Measurements from ENCODE around the gene REXO1.
A peak's percentile ranks its signal among the peaks of the same experiment; 100 is the strongest.

Gene REXO1

DNA sequence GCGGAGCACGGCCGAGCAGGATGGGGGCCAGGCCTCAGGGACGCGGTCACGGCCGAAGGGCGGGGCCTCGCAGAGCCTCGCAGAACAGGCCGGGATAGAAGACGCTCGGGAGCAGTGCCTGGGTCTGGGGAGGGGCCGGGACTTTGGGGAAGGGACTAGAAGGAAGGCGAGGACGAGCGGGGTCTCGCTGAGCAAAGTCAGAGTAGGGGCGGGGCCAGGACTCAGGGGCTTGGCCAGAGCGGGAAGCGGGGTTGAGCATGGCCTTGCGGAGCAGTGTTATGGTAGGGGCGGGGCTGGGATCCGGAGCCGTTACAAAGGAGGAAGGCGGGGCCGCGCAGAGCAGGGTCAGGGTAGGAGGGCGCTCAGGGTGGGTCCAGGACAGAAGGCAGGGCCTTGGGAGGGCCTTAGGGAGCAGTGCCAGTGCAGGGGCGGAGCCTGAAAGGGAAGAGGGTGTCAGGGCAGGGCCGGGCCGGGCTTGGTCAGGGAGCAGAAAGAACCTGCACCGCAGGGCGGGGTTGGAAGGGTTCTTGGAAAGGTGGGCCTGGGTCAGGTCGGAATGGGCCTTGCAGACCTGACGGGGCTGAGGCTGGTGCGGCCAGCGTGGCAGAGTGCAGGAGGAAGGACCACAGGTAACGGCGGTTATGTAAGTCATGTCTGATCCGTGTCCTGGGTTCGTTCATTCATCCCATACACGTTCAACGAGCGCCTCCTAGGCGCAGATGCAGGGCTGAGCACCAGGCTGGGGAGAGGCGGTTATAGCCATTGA, 35.7 kb downstream of the REXO1 start (continued):
- TF ChIP-seq, protein P1, sequence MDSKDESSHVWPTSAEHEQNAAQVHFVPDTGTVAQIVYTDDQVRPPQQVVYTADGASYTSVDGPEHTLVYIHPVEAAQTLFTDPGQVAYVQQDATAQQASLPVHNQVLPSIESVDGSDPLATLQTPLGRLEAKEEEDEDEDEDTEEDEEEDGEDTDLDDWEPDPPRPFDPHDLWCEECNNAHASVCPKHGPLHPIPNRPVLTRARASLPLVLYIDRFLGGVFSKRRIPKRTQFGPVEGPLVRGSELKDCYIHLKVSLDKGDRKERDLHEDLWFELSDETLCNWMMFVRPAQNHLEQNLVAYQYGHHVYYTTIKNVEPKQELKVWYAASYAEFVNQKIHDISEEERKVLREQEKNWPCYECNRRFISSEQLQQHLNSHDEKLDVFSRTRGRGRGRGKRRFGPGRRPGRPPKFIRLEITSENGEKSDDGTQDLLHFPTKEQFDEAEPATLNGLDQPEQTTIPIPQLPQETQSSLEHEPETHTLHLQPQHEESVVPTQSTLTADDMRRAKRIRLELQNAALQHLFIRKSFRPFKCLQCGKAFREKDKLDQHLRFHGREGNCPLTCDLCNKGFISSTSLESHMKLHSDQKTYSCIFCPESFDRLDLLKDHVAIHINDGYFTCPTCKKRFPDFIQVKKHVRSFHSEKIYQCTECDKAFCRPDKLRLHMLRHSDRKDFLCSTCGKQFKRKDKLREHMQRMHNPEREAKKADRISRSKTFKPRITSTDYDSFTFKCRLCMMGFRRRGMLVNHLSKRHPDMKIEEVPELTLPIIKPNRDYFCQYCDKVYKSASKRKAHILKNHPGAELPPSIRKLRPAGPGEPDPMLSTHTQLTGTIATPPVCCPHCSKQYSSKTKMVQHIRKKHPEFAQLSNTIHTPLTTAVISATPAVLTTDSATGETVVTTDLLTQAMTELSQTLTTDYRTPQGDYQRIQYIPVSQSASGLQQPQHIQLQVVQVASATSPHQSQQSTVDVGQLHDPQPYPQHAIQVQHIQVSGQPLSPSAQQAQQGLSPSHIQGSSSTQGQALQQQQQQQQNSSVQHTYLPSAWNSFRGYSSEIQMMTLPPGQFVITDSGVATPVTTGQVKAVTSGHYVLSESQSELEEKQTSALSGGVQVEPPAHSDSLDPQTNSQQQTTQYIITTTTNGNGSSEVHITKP (tag by site-specific recombination; IDR thresholded peaks at IDR 0.05), result no peak
- TF ChIP-seq ZSCAN30 (tag by site-specific recombination; IDR thresholded peaks at IDR 0.05) (0 out of 2 replicates have a peak, but pooled peaks have one; percentile 33), ZNF670 (tag by site-specific recombination; IDR thresholded peaks at IDR 0.05; ENCODE audit: low read depth) (no peak), ZNF624 (tag by site-specific recombination; IDR thresholded peaks at IDR 0.05) (no peak), ZNF629 (tag by site-specific recombination; IDR thresholded peaks at IDR 0.05) (no peak), ZNF555 (tag by site-specific recombination; conservative IDR thresholded peaks at IDR 0.05) (no peak), ZNF24 (tag by site-specific recombination; IDR thresholded peaks at IDR 0.05) (no peak), ZBTB1 (tag by site-specific recombination; IDR thresholded peaks at IDR 0.05) (no peak), ZNF292 (tag by site-specific recombination; IDR thresholded peaks at IDR 0.05; ENCODE audit: borderline replicate concordance, low read depth) (no peak), ZNF529 (tag by site-specific recombination; IDR thresholded peaks at IDR 0.05; ENCODE audit: insufficient replicate concordance) (no peak), ZNF10 (tag by site-specific recombination; IDR thresholded peaks at IDR 0.05) (no peak), GLIS2 (tag by site-specific recombination; IDR thresholded peaks at IDR 0.05) (peak; percentile 64; the same call in 1 of the 2 replicates), HOXA7 (CRISPR knock-in tag; IDR thresholded peaks at IDR 0.05; ENCODE audit: borderline replicate concordance) (no peak), KLF16 (tag by site-specific recombination; IDR thresholded peaks at IDR 0.05) (peak; percentile 59; the same call in 1 of the 2 replicates), ZNF701 (tag by site-specific recombination; IDR thresholded peaks at IDR 0.05) (no peak), ZNF585B (tag by site-specific recombination; IDR thresholded peaks at IDR 0.05) (no peak), ZNF776 (tag by site-specific recombination; IDR thresholded peaks at IDR 0.05; ENCODE audit: borderline replicate concordance) (no peak), SCRT1 (tag by site-specific recombination; IDR thresholded peaks at IDR 0.05; ENCODE audit: borderline replicate concordance) (no peak; the same call in 1 of the 2 replicates), SP7 (tag by site-specific recombination; IDR thresholded peaks at IDR 0.05) (peak; percentile 65), ZNF221 (tag by site-specific recombination; IDR thresholded peaks at IDR 0.05; ENCODE audit: borderline replicate concordance) (no peak), ZNF600 (tag by site-specific recombination; IDR thresholded peaks at IDR 0.05) (peak; percentile 100), ZNF391 (tag by site-specific recombination; IDR thresholded peaks at IDR 0.05; ENCODE audit: borderline replicate concordance, low read depth) (peak; percentile 25; the same call in 1 of the 2 replicates), ZNF211 (tag by site-specific recombination; IDR thresholded peaks at IDR 0.05; ENCODE audit: low read depth) (no peak), ZNF610 (tag by site-specific recombination; IDR thresholded peaks at IDR 0.05; ENCODE audit: borderline replicate concordance) (peak; percentile 50; the same call in 1 of the 2 replicates)
- TF ChIP-seq, protein P2, sequence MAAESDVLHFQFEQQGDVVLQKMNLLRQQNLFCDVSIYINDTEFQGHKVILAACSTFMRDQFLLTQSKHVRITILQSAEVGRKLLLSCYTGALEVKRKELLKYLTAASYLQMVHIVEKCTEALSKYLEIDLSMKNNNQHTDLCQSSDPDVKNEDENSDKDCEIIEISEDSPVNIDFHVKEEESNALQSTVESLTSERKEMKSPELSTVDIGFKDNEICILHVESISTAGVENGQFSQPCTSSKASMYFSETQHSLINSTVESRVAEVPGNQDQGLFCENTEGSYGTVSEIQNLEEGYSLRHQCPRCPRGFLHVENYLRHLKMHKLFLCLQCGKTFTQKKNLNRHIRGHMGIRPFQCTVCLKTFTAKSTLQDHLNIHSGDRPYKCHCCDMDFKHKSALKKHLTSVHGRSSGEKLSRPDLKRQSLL (tag by site-specific recombination; IDR thresholded peaks at IDR 0.05), result peak; percentile 30; the same call in 1 of the 2 replicates
- TF ChIP-seq, protein P3, sequence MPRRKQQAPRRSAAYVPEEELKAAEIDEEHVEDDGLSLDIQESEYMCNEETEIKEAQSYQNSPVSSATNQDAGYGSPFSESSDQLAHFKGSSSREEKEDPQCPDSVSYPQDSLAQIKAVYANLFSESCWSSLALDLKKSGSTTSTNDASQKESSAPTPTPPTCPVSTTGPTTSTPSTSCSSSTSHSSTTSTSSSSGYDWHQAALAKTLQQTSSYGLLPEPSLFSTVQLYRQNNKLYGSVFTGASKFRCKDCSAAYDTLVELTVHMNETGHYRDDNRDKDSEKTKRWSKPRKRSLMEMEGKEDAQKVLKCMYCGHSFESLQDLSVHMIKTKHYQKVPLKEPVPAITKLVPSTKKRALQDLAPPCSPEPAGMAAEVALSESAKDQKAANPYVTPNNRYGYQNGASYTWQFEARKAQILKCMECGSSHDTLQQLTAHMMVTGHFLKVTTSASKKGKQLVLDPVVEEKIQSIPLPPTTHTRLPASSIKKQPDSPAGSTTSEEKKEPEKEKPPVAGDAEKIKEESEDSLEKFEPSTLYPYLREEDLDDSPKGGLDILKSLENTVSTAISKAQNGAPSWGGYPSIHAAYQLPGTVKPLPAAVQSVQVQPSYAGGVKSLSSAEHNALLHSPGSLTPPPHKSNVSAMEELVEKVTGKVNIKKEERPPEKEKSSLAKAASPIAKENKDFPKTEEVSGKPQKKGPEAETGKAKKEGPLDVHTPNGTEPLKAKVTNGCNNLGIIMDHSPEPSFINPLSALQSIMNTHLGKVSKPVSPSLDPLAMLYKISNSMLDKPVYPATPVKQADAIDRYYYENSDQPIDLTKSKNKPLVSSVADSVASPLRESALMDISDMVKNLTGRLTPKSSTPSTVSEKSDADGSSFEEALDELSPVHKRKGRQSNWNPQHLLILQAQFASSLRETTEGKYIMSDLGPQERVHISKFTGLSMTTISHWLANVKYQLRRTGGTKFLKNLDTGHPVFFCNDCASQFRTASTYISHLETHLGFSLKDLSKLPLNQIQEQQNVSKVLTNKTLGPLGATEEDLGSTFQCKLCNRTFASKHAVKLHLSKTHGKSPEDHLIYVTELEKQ (tag by site-specific recombination; IDR thresholded peaks at IDR 0.05; ENCODE audit: borderline replicate concordance), result no peak
- TF ChIP-seq, protein P4, sequence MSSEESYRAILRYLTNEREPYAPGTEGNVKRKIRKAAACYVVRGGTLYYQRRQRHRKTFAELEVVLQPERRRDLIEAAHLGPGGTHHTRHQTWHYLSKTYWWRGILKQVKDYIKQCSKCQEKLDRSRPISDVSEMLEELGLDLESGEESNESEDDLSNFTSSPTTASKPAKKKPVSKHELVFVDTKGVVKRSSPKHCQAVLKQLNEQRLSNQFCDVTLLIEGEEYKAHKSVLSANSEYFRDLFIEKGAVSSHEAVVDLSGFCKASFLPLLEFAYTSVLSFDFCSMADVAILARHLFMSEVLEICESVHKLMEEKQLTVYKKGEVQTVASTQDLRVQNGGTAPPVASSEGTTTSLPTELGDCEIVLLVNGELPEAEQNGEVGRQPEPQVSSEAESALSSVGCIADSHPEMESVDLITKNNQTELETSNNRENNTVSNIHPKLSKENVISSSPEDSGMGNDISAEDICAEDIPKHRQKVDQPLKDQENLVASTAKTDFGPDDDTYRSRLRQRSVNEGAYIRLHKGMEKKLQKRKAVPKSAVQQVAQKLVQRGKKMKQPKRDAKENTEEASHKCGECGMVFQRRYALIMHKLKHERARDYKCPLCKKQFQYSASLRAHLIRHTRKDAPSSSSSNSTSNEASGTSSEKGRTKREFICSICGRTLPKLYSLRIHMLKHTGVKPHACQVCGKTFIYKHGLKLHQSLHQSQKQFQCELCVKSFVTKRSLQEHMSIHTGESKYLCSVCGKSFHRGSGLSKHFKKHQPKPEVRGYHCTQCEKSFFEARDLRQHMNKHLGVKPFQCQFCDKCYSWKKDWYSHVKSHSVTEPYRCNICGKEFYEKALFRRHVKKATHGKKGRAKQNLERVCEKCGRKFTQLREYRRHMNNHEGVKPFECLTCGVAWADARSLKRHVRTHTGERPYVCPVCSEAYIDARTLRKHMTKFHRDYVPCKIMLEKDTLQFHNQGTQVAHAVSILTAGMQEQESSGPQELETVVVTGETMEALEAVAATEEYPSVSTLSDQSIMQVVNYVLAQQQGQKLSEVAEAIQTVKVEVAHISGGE (tag by site-specific recombination; conservative IDR thresholded peaks at IDR 0.05; ENCODE audit: low read depth), result no peak

Measured in HEK293 (cell line).